GM21360 (cell line): ENCODE results near the gene SSBP3.

ENCODE experiments used
- ATAC-seq: cut with Tn5 transposase; IDR thresholded peaks from one replicate; pipeline ENCODE4 v1.9.1; 2021; ENCODE audit warnings: mild to moderate bottlenecking, moderate library complexity; ENCODE audit not compliant: unreplicated experiment

The SSBP3 gene

DNA sequence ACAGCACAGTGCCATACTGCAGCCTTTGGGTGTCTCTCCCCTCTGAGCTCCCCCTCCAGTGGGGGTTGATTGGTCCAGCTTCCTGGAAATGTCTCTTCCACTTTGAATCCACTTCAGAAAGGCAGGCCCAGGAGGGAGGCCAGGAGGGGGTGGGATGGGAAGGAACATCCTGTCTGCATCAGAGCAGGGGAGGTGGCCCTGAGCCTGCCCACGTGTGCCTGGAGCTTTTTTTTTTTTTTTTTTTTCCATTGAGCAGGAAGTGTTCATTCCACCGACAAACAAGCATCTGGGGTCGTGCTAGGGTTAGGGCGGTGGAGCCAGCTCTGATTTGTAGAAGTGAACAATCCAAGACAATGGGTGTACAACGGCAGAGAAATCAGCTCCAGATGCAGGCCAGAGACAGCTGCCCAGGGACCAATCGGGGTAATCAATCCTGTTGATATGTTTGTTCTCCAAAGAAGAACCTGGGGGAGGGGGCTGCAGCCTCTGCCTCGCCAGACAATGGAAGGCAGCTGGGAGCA, 93.3 kb downstream of the SSBP3 start:
- no peak for ATAC-seq

DNA sequence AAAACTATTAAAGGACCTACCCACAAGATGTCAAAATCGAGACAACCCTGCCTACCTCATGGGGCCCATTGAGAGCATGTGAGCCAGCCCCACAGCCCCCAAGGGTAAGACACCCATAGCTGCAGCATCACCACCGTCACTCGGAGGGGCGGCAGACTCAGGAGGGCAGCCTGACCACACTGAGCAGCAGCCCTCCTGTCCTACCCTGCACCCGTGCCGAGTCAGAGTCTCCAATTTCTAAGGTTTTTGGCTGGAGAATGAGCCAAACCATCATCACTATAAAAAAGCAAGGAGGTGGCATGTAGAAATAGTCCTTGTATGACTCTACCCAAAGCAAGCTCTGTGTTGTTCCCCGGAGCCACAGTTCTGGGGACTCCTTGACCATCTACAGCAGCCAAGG, 94.7 kb downstream of the SSBP3 start:
- ATAC-seq, result no peak

DNA sequence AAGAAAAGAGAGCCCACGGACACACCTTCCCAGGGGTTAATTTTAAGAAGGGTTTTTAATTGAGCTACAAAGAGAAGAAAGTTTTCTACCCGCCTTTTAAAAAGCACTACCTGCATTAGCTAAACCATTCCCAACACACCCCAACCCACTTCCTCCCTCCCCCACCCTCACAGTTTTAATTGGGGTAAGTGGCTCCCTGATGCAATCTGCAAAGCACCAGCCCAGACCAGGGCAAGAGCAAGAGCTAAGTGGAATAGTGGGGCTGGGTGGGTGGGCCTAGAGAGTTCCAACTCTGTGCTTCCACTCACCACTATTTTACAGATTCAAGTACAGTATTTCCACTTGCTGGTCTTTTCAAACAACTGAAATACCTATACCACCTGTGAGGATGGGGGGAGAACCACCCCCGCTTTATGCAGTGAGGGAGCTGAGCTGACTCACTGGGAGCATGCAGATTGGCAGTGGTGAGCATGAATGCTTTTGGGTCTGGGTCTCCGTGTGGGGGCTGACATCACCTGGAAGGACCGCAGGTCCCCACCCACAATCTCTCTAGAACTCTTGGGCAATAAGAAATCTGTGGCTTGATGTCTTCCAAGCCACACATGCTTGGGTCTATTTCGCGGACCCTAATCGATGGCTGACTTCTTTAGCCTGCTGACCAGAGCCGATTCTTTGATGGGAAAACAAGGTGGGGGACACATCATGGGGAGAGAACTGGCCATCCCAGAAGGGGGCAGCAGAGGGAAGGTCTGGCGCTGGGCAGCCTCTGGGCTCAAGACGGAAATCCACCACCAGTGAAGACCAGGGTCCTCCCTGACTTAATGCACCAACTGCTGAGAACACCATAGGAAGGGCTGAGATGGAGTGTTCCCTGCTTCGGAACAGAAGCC, 95.5 kb downstream of the SSBP3 start:
- ATAC-seq, result no peak

DNA sequence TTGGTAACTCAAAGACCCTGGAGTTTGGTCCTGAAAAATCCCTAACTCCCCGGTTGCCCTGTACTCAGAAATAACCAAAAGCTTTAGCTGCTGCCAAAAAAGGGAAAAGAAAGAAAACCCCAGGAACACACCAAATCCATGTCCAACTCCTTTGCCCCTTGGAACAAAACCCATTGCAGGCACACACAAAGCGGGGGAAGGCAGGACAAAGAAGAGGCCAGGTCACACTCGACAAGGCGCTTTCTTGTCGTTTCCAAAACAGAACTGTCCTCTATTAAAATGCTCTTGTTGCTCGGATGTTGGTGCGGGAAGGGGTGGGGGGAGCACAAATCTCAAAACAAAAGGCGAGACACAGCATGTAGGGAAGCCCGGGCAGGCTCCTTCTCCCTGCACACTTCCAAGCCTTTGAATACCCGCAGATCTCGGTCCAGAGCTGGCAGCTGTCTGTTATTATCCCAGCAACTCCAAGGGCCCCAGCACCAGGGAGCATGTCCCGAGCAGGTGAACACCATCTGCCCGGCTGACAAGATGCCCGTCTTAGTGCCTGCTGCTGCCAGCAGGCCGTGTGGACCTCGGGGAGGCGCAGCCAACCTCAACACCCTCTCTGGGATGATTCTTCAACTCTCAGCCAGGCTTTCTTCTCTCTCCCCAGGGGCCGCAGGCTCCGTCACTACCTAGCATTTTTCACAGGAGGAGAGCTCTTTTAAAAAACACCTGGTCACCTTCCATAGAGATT, 96.4 kb downstream of the SSBP3 start:
- ATAC-seq, result no peak

DNA sequence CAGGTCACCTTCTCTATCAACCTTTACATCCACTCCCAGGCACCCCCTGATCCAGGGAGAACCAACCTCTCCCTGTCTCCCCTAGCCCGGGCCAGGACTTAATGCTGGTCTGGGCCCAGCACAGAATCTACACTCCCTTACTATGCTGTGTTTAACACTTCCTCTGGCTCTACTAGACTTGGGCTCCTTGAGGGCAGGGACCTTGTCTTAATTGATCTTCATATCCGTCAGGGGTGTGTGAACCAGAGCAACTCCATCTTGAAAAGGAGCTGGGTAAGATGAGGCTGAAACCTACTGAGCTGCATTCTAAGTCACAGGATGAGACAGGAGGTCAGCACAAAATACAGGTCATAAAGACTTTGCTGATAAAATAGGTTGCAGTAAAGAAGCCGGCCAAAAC, 98.9 kb downstream of the SSBP3 start:
- no peak for ATAC-seq

DNA sequence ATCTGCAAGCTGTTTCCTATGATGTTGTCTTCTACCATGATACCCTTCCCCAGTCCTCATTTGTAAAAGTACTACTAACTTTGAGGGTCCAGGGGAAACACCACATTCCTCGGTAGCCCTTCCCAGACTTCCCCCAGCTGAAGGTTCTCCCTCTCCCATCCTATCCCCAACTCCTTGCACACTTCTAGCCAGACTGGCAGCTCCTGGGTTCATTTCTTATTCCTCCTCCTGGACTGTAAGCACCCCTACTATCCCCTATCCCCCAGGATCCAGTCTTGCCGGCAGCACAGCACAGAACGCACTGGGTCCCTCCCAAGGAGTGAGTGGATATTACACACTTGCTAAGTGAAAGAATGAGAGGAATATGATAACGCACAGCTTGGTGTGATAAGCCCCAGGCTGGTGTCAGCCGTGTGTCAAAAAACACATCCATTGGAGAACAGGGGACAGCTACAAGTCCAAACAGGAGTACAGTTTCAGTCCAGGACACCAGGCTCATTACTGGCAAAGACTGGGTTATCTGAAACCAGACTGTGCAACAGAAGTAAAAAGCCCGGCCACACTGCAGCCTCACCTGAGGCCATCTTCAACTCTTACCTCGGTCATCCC, 100.2 kb downstream of the SSBP3 start:
- ATAC-seq, result no peak

DNA sequence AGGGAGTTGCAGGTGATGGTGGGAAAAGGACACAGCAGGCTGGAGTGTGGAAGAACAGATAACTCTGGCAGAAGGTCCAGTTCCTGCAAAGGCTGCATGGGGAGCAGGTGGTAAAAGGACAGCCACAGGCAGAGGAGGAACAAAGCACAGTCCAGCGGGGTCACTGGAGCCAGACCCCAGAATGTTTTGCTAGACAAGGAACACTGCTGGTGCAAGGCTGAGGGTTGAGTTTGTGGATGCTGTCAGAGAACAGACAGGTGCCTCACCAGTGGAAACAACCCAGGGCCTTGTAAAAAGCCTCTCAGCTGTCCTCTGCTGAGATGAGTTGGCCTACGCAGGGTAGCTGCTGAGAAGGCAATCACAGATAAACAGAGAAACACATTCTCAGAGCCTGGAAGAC, 101.7 kb downstream of the SSBP3 start:
- no peak for ATAC-seq

DNA sequence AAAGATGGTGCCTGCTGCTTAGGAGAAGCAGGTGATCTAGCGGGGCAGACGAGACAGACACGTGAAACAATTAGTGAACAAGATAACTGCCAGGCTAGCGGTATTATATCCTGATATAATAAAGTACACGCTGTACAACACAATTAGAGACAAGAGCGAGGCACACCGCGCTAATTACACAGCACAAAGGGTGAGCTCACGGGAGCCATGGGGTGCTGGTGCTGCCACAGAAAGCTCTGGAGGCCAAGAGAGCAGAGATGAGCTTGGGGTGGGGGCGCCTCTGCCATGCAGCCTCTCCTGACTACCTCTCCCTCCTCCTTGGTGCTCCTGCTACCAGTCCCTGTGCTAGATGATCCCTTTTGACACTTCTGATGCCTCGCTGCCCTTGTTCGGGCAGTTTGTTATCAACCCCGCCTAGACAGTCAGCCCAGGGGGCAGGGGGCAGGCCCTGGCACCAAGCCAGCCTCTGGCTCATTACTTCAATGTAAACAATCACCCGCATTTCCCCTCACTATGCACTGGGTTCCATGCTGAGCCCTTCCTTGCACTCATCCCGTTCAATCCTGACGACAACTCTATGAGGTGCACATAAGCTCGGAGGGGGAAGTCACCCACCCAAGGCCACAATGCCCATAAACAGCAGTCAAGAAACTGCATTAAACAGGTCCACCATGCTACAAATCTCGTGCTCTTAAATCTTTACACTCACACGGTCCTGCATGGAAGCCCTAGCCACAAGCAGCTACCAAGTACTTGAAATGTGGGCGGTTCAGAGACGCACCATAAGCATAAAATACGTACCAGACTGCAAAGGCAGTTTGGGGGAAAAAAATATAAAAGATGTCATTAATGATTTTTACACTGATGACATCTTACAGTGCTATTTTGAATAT, 103.0 kb downstream of the SSBP3 start:
- ATAC-seq, result no peak

DNA sequence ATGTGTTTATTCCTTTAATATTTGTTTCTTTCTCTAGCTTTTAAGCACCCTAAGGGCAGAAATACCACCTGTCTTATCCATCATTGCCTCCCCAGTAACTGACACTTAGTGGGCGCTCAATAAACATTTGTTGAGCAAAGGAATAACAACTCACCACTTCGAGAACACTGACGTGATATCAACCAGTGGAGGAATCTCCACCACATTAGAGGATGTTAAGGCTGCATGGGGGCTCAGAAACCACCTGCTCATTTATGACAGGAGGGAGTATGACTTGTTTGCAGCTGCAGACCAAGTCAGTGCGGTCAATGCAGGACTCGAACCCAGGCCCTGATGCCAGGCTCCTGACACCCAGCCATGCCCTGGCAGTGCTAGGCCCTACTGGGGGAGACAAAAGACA, 103.6 kb downstream of the SSBP3 start:
- ATAC-seq, result no peak

DNA sequence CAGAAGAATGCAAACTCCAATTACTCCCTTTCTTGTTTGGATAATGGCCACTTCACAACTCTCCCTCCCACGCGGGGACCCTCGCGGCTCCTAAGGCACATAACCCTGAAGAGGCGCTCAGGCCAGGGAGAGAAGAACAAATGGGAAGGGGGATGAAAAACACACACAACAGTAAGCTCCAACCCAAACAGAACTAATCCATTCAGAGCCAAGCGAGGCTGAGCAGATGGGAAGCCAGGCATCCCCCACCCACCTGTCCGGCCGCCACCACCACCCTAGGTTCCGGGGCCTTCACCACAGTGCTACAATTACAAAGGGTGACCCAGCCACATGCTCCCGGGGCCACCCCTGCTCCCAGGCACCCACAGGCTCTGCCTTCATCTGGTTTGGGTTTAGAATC, 104.7 kb downstream of the SSBP3 start:
- ATAC-seq, result no peak

DNA sequence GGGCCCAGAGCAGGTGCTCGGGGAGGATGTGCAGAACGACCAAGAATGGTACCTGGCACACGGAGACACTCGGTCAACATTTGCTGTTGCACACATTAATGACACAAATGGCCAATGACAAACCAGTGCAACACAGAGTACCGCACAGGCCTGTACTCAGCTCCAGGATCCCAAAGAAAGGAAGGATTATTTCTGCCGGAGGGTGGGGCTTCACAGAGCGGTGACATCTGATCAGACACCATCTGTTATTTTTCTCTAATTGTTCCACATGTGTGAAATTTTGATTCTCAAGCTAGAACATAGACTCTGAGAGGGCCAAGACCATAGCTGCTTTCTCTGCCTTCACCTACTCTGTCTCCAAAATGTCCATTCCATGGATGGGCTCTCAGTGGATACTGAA, 105.8 kb downstream of the SSBP3 start:
- no peak for ATAC-seq

DNA sequence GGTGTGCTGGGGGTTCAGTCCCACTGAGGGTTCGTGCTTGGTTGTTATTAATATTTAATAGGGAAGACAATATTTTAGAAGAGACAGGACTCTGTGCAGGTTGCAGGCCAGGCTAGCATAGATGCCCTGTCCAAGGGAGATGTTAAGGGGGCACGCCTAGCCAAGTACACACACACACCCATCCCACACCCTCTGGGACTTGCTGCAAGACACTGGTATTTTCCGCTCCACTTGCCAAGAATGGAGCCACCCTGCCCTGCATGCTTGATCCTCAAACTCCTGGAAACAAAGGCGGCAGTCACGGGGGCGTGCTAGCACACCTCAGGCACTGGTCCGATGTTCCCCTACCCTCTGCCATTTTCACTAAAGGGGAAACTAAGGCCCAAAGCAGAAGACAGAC, 107.2 kb downstream of the SSBP3 start:
- no peak for ATAC-seq

DNA sequence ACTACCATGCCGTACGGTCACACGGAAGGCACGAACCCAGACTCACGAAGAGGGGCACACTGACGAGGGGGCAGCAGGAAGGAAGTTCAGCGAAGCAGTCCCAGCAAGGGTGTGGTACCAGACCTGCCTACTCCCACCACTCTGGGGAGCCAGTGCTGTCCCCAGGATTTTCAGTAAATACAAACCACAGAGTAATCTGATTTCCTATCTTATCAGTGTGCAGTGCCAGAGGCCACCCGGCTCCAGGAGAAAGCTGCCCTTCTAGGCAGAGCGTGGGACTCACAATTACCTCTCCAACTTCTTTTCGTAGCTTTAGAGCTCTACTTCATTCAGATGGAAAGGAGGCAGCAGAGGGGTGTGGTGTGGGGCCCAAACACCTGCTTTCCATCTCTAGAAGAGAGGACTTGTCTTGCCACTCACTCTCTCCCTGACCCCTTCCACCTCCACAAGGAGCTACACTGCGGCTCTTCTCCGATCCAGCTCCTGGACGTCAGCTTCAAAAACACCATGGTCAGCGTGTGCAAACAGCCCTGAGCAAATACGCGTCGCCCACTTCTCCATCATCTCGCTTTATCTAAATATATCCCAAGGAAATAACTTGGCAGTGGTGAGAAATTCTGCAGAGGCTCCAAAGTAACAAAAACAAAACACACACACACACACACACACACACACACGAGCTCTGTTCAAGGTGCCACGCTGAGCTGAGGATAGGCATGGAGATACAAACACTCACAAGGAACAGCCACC, 107.7 kb downstream of the SSBP3 start:
- no peak for ATAC-seq

DNA sequence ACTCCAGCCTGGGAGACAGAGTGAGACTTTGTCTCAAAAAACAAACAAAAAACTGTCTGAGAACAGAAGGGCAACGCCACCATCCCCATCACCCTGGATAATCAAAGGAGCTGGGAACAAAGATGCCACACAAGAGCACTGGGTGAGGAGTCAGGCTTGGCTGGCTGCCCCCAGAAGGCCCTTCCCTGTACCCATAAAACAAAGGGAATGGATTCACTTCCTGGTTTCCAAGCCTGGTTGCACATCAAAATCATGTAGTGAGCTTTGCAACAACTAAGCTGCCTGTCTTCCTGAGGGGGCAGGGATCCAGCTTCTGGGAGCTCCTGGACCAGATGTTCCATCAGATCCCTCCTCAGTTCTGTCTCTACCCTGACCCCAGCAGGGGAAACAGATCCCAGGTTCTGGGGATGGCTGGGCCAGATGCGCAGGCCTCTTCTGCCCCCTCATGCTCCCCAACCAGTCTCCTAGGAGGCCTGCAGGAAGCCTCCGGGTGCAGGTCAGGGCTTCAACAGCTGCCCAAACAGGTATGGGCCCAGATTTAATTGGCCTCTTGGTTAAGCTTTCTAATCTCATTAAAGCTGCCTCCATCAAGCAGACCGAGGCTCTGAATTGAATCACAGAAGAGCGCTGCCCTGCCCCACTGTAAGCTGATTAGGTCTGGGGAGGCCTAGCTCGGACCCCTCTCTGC, 108.5 kb downstream of the SSBP3 start:
- ATAC-seq, result no peak

DNA sequence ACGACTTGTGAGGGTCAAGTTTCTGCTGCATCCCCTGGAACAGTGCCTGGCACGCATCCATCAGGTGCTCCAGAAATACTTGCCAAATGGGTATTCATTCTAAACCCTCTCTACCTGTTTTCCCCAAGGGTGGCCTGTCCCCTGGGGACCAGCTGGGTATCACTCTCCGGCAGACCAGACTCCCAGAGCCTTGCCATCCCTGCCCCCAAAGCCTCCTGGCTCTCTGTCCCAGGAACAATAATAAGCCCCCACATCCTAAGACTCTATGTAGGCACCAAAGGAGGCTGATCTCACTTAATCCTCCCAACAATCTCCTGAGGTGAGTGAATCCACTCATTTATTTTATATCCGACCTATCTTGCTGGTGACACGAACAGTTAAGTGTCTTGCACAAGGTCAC, 109.5 kb downstream of the SSBP3 start:
- no peak for ATAC-seq

DNA sequence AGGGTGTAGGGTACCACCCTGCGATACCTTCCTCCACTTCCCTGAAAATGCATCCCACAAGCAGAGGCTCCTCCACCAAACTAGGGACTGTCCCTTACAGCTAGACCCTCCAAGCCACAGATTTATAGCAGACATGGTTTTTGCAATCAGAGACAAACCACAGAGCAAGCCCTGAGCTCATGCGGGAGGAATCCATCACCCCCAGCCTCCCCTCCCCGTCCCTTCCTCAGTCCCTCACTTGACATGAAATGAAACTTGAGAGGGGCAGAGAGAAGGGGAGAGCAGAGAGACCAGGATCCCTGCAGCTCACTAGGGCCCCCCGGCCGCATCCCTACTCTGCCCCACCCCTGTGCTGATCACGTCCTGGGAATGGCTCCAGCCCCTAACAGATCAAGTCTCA, 111.3 kb downstream of the SSBP3 start:
- no peak for ATAC-seq

DNA sequence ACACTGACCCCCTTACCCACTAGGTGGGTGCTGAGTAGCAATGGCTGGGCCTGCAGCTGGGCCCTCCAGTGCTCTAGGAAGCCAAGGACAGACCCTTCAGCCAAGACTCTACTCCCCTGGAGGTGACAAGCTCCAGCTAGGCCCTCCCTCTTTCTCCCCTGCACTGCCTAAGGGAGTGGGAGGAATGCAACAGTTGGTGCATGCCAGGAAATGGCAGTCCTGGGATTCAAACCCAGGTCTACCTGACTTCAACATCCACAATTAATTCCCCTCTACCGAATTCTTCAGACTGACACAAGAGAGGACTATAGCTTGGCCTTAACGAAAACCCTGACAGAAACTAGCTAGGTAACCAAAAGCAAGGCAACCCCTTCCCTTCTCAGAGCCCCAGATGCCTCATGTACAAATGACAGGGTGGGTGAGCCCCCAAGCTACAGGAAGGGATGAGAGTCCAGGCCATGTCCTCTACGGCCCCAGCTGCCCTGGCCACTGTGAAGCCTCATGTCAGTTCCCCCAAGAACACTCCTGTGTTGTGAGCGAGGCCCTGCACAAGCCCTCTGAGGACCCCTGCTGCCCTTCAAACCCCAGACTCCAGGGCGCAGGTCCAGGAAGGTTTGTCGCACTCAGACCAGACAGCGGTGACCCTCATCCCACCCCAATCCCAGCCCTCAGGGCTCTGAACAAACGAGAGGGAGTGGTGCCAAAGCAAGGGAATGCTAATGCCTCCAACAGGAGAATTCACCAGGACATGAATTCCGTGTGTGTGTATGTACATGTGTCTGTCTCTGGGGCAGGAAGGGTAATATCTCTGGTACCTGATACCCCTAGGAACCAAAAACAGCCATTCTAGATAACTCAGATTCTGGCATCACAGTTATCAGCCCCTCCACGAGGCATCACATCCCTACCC, 113.9 kb downstream of the SSBP3 start:
- ATAC-seq, result no peak

DNA sequence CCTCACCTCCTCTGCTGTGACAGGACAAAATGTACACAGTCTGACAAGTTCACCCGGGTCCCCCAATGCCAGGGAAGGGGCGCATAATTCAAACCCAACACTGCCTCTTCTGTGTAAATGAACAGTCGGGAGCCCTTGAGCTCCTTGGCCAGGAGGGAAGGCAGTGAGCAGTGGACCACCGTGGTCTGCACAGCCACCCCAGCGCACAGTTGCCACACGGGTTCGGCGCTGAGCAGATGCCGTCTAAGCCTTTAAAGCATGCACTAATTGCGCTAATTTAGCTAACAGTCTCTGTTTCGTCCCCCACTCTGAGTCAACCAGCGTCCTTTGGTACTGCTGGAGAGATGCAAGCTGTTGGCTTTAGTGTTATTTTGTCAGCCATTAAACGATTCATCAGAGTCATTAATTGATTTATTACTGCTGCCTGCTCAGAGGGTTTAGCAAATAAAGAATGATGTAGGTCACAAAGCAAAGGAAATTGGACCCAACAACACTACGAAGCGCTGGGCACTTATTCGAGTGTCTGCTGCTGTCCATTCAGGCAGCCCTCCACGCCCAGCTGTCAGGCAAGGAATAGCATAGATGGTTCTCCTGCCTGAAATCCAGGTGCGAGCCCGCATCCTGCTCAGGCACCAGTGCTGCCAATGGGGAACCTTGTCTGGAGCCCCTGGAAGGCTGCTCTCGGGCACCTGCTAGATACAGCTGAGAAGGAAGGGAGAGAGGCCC, 114.8 kb downstream of the SSBP3 start:
- ATAC-seq, result no peak
